GM21529 (cell line): ENCODE data around the gene CC2D1A.

Source experiments
- ATAC-seq: cut with Tn5 transposase; IDR thresholded peaks from one replicate; pipeline ENCODE4 v1.9.1; 2021; ENCODE audit not compliant: unreplicated experiment

The CC2D1A gene

DNA sequence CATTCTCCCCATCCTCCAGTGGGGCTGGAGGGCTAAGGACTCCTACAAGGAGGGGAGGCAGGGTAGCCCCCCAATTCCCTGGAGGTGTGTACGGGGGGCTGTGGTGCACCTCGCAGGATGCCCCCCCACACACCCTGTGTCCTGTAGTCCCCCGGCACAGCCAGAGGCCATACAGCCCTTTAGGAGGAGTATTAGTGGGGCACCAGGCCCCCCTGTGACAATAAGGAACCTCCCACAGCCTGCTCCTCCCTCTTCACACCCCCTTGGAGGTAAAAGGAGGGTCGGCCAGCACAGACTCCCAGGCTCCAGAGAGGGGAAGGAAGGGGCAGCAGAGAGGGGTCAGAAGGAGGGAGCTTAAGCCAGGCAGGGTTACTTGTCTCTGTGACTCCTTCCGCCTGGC is 29.2 kb upstream of the CC2D1A start, which contains the start of gene NANOS3:
TSS of gene NANOS3 (plus strand) at position 301 of the 400 bp plus-strand sequence. CDS start 115 bp downstream, outside the sequence.
- no peak for ATAC-seq

DNA sequence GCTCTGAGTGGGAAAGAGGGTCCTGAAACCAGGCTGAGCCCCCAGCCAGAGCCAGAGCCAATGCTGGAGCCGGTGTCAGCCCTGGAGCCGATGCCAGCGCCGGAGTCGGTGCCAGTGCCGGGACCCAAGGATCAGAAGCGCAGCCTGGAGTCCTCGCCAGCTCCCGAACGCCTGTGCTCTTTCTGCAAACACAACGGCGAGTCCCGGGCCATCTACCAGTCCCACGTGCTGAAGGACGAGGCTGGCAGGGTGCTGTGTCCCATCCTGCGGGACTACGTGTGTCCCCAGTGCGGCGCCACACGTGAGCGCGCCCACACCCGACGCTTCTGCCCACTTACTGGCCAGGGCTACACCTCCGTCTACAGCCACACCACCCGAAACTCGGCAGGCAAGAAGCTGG is 28.7 kb upstream of the CC2D1A start:
- ATAC-seq, result no peak

DNA sequence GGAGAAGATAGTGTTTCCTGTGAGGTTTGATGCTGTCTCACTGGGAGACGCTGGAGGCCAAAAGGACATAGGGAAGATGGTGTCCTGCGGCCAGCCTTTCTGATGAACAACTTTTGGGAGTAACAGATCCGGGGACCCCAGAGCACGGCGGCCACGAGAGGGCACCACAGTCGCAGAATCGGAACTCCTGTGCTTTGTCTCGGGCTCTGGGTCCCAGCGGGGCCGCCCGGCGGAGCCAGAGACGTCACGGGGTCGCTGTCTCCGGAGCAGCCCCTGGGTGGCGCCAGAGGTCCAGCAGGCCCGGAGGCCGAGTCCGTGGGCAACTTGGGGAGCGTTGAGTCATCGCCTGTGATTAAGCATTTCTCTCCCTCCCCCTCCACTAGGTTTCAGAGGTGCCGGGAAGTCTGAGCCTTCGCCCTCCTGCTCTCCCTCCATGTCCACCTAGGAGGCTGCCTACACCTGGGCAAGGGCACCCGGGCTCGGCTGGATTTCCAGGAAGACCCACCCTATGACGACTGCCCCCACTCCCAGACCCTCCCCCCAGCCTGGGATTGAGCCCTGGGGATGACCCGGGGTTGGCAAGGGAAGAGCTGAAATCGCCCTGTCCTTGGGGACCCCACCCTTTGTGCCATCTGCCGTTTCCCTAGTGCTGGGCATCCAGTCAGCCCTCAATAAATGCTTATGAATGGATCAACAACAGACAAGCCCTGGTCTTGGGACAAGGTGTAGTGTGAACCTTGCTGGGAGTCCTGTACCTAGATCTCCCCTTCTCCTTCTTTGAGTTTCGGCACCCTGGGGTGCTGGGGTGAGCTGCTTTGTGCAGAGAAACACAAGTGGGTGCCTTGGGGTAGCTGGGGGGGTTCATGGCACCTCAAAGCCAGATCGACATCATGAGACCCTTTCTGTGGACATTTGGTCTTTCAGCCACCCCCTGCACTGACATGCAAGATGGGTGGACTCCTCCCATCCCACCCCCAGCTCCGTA is 25.6 kb upstream of the CC2D1A start:
- peak; percentile 73 for ATAC-seq

DNA sequence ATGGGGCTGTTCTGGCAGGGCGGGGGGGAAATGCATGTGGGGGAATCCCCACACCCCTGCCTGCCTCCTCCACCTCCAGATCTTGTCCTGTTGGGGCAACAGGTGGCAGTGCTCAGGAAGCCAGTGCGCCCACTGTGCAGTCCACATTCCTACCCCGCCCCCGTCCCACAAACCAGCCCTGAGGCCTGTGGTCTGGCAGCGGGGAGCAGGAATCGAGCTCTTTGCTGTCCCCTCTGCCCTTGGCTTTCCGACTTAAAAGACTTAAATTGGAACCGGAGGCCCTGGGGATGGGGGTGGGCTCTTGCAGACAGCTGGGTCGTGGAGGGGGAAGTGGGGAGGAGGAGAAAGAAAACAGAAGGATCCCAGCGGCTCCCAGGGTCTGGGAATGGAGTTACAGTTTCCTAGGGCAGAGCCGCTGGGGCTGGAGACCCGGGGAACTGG is 24.7 kb upstream of the CC2D1A start:
- ATAC-seq, result no peak

DNA sequence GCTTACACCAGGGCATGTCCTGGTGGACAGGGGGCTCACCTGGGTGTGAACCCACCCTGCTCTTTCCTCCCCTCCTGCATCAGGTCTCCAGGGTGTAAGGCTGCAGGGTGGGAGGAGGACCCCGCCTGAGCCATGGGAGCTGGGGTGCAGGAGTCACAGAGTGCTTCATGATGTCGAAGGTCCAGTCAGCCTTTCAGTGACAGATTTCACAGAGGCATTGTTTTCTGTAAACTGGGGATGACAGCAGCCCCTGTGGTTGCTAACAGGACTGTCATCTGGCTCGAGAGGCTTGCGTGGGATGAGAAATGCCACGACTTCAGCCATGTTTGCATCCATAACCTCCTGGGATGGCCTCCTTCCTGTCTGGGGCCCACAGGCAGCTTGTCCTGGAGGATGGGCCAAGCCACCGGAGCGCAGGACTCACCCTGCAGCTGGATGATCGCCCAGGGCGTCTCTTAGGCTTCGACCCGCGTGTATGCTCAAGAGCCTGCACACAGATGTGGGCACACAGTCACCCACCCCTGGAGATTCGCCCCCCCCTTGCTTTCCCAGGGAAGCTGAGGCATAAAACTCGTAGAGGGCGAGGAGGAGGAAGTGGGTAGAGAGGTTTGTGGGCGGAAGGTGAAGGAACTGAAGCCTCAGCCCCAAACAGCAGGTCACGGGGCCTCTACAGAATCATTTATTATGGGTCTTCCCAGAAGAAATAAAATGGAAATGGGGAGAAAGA is 24.1 kb upstream of the CC2D1A start:
- ATAC-seq, result no peak

DNA sequence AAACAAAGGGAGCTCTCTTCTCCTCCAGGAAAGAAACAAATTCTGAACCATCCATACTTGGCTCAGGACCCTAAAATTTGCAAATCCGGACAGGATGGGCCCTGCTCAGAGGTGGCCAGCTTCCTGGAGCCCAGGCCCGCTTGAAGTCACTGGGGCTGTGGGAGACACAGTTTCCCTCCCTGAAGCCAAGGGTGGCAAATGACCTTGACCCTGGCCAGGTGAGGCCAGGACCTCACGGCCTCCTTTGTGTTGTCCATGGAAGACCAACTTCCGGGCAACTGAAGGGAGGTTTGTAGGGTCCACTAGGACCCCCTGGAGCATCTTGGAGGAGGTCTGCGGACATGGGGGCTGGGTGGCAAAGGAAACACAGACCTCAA is 23.6 kb upstream of the CC2D1A start:
- ATAC-seq, result no peak

DNA sequence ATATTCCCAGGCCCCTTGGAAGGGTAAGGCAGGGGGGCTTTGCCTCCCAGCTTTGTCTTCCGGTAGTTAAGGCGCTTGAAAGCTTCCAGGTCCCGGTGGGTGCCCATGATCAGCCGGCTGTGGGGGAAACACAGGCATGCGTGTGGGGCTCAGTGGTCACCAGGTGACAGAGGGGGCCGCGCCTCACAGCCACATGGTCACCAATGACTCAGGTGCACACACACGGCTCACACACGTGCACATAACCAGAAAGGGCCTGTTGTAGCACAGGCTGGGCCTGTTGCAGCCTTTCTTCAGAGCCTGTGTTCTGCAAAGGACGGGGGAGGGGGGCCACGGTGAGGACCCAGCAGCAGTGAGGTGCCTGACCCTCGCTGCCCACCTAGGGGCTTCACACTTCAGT is 23.2 kb upstream of the CC2D1A start:
- ATAC-seq, result no peak

DNA sequence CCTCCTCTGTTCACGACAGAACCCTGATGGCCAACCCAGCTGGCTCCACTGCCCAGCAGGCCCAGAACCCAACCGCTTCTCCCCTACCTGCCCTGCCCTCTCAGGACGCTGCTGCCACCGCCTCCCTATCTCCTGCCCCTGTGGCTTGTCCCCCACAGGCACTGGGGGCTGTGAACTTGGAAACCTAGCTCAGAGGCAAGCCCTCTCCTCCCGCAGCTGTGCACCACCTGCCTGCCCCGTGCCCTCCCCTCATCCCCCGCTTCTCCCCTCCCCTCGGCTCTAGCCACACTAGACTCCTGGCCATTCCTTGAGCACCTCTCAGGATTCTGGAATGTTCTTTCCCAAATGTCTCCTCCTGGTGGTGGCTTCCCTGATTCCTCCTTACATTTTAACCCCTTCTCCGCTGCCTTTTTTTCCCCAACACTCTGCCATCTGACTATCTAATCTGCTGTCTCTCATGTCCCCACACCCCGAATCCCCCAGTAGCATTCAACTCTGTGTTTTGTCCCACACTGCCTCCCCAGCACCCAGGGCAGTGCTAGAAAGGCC is 22.4 kb upstream of the CC2D1A start:
- ATAC-seq, result no peak

DNA sequence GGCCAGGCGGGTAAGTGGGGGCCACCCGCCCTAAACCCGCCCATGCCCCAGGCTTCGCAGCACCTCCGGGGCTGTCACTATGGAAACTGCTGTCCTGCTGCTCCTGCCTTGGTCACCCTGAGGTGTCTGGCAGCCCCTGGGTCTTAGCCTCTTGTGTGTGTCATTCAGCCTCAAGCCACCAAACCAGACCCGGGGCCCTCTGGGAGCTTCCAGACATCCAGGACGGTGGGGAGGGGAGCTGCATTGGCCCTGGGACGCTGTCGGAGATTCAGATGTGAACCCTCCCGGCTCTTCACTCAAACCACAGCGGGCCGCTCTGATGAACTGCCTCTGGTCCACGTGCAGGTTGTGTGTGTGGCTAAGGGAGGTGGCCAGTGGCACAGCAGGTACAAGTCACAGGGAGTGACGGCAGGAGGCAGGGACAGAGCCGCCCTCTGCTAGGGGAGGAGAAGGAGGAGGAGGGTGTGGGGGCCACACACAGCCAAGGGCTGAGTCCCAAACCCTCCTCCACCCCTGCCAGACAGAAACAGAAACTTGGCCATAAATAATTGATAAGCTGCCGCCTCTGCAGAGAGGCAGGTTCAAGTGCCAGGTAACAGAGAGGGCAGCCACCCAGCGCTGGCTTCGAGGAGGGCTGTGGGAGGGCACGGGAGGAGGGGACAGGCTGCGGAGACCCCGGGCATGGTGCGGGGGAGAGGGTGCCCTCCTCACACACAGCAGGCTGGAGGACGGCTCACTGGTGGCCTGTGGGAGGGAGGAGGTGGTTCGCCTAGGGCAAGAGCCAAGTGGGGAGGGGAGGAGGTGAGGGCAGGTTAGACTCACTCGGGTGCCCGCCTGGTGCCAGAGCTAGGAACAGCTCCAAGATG is 21.0 kb upstream of the CC2D1A start:
- ATAC-seq, result no peak

DNA sequence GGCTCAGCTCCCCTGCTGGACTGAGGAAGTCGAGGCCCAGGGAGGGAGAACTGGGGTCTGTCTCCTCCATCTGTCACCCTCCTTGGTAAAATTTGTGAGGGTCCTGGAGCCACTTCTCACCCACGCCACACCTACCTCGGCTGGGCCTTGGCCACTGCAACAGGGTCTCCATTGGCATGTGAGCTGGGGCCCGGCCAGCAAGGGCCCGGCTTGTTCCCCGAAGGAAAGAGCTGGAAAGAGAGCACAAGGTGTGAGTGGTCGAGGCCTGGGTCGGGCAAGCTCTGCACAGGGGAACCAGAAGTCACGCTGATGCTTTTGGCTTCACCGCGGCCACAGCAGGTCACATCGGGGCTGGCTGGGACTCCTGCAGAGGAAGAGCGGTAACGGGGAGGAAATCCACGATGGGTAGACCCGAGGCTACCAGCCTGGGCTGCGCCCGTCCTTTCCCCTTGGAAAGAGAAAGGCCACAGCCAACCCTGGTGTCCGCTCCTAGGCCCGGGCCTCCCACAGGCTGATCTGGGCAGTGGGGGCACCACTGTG is 20.1 kb upstream of the CC2D1A start:
- no peak for ATAC-seq

DNA sequence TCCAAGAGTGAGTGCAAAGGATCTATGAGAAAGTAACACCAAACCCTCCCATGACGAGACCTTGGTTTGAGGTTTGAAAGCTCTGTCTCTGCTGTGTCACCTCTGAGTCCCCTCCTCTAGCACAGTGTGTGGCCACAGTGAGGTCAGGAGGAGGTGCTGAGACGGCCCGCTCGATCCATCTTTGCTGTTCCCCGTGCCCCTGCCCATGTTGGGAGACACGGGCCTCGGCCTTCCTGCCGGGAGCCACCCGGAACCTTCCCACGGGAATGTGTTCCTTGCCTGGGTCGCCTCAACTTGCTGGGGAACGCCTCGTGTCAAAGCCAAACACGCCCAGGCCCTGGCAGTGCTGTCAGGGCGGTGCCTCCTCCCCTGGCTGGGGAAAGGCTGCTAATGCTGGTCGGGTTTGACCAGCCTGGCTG is 19.0 kb upstream of the CC2D1A start:
- no peak for ATAC-seq

DNA sequence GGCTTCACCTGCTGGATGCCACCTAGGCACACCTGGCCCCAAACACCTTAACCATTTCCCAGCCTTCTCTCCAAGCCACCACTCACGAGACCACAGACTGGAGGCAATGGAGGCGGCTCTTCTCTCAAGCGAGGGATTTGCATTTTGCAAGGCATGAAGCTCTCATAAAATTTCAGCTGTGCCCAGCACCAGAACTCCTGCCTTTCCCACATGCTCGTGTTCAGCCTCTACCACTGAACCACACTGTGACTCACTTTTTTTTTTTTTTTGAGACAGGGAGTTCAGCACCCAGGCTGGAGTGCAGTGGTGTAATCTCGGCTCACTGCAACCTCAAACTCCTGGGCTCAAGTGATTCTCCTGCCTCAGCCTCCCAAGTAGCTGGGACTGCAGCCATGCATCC is 18.5 kb upstream of the CC2D1A start:
- ATAC-seq, result no peak

DNA sequence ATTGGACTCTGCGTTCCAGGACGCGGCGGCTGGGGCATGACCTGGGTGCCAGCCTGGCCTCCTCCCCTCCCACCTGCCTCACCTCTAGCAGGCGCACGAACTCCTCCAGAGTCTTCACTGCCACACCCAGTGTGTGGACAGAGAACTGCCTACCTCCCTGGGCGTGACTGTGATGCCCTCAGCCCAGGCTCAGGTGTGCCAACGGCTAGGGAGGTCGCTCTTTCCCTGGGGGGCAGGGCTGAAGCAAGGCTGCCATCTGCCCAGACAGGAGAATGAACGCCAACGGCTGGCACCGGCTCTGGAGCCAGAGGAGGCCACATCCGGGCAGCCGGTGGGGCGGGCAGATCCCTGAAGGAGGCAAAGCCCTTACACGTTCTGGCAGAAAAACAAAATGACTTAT is 17.7 kb upstream of the CC2D1A start:
- ATAC-seq, result no peak

DNA sequence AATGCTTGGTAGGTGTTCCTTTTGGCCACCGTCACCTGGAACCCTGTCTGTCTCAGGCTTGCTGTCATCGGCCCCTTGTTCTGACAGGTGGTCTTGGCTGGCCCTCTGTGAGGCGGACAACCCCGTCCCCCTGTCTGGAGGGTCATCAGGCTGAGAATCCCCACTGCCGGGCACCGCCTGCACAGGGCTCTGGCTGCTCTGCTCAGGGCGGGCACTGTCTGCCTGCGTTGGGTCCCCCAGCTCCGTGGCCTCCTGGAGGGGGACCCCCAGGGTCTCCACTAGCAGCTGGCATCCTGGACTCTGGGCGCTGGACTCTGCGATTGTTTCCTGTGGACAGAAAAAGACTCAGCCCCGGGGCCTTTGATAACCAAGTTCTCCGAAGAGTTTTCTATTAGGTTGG is 15.9 kb upstream of the CC2D1A start:
- ATAC-seq, result no peak

DNA sequence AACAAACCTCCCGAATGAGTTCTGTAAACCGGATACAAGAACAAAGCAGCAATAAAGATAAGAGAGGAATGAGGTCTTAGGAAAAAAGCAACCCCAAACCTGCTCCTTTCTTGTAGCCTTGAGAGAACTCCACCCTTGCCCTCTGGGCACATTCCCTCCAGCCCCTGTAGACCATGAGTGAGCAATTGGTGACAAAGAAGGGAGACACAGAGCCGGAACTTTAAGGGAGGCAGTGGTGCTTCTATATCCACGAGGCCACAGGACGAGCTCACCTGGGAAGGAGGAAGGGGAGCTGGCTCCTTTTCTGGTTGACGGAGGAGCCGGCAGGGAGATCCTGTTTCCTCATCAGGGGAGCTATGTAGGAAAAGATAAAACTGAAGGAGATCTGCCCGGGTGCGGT is 13.1 kb upstream of the CC2D1A start:
- no peak for ATAC-seq

DNA sequence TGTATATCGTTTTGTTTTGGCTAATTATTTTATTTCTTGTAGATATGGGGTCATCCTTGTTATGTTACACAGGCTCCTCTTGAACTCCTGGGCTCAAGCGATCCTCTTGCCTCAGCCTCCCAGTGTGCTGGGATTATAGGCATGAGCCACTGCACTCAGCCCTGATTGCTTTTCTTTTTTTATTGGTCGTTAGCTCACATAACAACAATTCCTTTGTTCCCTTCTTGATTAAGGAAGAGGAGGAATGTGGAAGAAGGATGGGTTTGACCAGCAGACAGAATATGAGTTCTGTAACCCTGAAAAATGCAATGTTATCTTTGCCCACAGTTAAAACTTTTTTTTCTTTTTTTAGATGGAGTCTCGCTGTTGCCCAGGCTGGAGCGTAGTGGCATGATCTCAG is 11.4 kb upstream of the CC2D1A start:
- no peak for ATAC-seq

DNA sequence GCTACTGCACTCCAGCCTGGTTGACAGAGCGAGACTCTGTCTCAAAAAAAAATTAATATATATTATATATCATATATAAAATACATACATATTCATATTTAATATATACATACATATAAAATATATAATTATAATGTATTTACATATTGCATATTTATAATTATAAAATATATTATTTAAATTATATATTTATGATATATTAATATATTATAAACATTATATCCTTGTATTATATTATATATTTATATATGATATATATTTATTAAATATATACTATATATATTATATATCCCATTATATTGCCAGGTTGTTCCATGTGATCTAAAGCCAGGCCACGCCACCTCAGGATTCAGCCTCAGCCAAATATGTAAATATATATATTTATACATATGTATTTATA is 9.8 kb upstream of the CC2D1A start:
- ATAC-seq, result no peak

DNA sequence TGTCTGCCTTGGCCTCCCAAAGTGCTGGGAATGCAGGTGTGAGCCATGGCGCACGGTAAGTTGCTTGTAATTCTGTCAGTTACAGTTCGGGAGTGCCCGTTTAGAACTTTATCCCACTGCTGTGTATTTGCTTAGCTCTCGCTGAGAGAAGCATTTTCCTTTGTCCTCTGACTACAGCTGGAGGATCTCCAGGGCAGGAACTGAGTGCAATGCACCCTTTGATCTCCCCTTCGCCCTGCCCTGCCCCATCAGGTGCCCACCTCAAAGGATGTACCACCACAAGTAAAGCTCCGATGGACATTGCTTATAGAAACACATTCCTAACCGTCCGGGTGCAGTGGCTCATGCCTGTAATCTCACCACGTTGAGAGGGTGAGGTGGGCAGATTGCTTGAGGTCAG is 6.6 kb upstream of the CC2D1A start:
- no peak for ATAC-seq

DNA sequence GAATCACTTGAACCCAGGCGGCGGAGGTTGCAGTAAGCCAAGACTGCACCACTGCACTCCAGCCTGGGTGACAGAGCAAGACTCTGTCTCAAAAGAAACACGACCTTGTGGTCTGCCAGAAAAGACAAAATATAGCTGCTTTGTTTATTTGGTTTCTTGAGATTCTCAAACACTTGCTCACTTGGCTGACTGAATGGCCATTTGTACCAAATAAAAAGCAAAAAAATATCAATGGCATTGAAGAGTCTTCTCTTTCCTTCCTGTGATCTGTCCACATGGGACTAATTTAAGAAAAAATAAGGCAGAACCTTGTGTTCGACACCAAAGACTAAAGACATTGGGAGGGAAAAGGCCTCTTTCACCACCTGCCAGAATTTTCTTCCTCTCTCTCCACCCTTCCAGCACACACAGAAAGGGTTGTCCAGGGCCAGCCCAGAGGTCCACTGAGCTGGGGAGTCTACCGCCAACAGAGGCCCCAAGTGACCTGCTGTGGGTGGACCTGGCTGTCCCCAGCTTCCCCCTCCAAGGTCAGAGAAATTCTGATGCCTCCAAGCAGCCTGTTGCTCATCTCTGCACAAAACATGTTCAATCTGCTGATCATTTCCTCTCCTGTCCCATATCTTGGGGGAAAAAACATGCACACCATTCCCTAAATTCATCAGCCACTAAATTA is 6.0 kb upstream of the CC2D1A start:
- no peak for ATAC-seq

DNA sequence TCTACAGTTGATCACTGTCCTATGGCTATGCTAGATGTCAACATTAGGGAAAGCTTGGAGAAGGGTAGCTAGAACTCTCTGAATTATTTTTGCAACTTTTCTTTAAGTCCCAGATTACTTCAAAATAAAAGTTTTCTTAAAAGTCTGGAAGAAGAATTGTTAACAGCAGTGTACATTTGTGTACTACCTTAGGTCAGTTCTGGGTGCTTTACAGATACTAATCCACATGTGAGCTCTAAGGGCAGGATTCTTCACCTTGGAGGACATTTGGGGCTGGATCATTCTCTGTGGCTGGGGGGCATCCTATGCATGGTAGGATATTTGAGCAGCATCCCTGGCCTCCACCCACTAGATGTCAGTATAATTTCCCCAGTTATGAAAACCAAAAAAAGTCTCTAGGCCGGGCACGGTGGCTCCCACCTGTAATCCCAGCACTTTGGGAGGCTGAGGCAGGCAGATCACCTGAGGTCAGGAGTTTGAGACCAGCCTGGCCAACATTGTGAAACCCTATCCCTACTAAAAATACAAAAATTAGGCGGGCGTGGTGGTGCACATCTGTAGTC is 2.9 kb upstream of the CC2D1A start:
- ATAC-seq, result no peak
